Activated T-cell treated with anti-CD3 and anti-CD28 coated beads, Interleukin-2, amount 50 U/mL, for 1 hour (primary cell): ENCODE data around the gene RNASE12.
"Not testable (repeated sequence)": the region's sequence is repeated elsewhere in the genome, so short reads cannot be mapped to it uniquely, and the experiment has no call there.

Source experiments
- DNase-seq: peaks from one replicate; pipeline ENCODE4 v3.0.0-alpha.2; 2020

RNASE12 gene

DNA sequence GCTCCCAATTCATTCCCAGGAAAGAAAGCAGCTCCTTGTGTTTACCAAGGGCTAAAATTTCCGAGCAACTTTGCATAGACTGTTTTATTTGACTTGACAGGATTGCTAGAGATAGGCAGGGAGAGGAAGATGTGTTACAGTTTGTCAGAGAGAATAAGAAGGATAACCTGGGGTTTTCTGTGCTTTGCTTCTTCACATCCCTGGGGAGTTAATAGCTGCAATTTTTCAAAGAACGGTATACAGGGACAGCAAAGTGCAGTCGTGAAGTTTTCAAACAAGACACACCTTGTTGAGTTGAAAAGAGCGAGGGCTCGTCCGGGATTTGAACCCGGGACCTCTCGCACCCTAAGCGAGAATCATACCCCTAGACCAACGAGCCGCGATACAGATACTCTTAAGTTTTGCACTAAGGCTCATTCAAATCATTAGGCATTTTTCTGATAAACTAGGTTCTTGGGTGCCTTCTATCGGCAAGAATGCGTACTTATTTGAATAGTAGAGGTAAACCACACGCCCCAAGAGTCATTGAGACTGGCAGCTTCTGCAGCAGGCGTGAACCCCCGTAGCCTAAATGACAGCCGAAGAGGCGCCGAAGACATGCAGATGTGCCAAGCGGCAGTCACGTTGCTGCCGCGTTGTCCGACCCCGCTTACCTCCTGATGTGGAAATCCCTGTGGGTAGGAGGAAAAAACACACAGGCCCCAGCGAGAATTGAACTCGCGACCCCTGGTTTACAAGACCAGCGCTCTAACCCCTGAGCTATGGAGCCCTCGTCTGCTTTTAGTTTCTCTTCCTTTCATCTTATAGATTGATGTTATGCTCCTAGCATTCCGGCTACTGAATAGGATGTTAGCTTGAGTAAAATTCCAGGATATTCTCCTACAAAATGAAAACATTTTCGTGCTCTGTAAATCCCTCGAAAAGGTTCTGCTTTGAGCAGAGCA, 22.2 kb upstream of the RNASE12 start:
- peak; percentile 82 for DNase-seq

DNA sequence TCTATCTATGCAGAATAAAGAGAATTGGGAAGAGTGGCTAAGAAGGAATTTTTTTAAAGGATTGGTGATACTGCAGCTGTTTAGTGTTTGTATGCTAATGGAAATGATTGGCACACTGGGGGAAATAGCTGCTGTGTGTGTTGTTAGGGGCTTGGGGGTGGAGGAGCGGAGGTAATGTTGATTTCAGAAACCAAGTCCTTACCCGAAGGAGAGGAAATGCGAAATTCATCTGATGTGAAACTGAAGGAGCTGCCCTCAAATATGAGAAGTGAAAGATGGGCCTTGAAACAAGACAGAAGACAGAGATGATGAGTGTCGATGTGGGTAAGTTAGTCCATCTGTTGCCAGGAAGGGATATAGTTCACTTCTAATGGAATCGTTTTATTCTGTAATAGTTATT, 21.2 kb upstream of the RNASE12 start:
- no peak for DNase-seq

DNA sequence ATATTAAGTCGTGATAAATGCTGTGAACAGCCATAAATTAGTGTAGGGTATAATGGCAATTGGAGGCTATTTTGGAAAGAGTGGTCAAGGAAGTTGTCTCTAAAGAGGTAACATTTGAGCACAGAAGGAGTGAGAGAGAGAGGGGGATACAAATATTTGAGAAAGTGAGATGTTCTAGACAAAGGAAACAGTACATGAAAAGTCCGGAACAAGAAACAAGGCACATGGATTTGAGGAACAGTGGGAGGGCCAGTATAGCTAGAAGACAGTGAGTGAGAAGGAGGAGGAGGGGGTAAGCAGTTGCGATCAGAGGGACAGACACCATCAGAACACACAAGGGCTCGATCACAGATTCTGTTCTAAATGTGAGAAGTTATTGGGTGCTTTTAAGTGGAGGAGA, 20.1 kb upstream of the RNASE12 start:
- no peak for DNase-seq

DNA sequence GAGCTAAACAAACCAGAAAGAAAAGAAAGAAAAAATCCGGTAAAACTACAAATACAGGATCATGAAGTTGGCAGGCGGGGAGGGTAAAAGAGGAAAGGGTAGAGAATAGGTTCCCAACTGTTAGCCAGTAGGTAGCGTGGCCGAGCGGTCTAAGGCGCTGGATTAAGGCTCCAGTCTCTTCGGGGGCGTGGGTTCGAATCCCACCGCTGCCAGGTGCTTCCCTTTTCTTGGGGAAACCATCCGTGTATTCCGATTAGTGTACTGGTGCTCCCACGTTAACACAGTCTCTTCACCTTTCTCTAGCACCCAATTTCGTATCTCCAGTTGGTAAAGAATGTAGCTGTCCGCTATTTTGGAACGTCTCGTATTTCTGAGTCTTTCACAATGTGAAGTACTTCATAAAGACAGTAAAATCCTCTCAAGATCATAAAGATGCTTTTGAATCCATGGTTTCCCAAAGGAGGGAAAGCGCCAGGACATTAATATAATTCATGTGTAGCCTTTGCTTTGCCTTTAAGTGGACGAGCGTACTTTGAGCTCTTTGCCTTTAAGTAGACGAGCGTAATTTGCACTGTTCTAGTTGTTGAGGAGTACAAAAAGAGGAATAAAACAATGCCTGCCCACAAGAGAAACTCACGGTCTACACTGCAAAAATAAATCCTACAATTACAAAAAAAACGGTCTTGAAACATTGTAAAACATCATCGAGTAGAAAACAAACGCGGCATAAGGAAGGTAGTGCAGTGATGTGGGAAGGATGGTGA, 19.0 kb upstream of the RNASE12 start:
- DNase-seq = peak; percentile 77

DNA sequence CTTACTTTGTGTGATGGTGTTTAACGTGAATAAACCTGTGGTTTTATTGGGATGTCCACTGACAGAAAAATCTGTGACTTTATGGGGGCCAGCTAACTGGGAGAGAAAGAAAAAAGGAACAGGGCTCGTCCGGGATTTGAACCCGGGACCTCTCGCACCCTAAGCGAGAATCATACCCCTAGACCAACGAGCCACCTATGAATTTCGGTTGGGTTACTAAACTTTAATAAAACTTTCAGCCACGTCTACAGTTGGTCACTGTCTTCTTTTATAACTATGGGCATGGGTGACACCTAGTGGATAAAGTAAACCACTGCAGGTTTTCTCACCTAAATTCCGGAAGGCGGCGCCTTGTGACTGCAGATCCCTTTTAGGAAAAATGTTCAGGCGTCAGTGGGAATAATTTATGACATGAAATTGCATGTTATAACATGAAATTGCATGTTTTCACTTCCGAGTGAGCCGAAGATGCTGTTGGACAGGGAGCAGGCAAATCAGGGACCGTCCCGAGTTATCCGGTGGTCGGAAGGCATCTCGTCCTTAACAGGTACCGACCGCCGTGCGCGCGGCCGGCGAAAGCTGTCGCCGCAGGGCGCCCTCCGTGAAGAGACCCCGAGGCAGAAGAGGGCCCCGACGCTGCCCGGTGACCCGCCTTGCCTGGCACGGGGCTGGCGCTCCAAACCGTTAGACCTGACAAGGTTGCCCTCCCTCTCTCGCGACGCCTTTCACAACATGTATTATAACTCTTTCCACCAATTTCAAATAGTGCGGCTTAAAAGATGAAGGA, 18.2 kb upstream of the RNASE12 start:
- peak; percentile 63 for DNase-seq

DNA sequence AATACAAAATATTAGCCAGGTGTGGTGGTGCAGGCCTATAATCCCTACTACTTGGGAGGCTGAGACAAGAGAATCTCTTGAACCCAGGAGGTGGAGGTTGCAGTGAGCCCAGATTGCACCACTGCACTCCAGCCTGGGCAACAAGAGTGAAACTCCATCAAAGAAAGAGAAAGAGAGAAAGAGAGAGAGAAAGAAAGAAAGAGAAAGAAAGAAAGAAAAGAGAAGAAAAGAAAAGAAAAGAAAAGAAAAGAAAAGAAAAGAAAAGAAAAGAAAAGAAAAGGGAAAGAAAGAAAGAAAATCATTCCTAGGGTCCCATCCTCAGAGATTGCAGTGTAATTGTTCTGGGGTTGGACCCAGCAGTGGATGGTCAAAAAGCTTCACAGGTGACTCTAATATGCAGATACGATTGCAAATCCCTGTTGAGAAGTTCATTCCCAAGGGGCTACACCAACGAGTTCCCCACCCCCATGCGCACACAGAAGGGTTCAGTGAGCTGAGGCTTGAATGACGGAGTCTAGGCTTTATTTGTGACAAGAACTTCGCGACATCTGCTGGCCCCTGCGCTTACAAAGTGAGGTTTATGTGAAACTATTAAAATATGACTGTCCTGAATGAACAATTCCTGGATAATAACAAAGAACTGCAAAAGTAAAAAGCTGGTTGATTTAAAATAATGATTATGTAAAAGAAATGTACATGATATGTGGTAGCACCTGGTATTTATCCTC, 17.4 kb upstream of the RNASE12 start:
- no peak for DNase-seq

DNA sequence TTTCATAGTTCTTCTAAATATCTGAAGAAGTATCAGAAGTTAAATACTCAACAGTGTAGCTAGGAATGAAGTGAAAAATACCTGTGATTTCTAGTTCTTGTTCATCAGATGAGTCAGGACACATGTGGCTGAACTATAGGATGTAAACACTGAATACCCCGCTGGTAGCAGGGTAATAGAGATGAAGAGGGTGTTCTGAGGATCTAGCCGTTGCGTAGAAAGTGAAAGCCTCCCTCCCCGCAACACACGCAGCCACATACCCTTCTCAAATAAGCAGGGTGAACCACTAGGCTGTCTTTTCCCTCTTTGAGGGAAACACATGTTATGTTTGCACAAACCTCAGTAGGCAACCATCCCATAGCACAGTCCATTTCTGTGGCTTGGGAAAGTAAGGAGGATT, 16.4 kb upstream of the RNASE12 start:
- no peak for DNase-seq

DNA sequence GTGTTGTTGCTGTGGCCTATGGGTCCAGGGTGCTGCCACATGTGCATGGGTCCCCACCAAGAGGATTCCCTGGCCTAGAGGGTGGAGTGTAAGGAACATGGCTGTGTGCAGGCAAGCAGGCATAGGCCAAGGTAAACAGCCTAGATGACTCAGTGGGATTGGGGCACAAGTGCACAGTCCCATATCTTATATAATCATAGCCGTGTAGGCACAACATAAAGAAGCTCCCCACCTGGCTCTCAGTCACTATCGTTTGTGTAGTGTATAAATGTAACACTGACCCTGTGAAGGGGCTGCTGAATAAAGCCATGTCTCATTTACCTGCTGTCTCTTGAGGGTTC, 15.7 kb upstream of the RNASE12 start:
- DNase-seq = no peak

DNA sequence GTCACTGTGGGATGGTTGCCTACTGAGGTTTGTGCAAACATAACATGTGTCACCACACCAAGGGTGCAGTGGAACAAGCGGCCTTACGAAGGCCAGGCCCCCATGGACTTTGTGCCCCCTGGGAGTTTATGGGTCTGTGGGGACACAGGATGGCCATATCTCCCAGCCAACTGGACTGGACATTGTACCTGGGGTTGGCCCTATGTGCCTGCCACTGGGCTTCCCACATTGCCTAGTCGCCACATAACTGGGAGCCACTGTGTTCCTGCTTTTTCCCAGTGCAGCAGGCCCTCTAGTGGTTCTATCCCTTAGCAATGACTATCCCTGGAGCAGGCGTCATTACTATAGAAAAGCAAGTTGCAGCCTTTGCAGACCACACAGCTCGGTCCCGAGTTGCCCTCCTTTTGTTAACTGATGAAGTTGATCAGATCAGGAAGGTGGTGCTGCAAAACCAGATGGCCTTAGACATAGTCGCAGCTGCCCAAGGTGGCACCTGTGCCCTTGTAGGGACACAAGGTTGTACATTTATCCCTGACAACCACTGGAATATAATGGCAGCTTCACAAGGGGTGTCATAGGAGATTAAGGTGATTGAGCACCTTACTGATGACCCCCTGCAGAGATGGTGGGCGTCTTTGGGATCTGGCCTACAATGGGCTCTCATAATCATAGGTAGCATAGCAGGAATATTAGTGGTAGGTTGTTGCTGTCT, 15.2 kb upstream of the RNASE12 start:
- DNase-seq = no peak

DNA sequence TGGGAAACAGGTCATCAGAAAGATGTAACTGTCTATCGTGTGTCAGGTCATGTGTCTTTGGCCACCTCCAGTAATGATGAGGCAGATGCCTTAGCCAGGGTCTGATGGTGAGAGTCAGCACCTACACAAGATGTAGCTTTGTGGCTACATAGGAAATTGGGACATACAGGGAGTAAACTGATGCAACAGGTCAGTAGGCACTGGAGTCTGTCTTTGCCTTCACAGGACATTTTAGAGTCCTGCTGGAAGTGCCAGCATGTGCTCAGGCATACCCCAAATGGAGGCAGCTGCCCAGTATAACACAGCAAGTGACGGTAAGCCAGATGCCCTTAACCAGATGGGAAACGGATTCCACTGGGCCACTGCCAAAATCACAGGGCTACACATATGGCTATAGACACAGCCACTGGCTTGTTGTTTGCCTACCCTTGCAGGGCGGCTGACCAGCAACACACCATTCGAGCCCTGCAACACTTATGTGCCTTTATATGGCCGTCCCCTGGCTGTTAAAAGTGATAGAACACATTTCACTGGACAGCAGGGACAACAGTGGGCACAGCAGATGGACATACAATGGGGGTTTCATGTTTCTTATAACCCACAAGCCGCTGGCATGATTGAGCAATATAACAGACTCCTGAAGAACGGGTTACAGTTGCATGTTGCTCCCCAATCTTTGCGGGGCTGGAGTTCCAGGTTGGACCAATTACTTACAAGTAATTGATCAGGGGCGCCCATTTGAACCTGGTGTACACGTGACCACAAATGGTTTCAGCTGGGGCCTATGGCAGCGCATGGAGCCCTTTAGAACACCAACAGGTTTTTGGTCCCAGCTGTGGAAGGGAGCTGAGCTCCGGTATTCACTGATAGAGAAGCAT, 12.9 kb upstream of the RNASE12 start:
- DNase-seq = no peak

DNA sequence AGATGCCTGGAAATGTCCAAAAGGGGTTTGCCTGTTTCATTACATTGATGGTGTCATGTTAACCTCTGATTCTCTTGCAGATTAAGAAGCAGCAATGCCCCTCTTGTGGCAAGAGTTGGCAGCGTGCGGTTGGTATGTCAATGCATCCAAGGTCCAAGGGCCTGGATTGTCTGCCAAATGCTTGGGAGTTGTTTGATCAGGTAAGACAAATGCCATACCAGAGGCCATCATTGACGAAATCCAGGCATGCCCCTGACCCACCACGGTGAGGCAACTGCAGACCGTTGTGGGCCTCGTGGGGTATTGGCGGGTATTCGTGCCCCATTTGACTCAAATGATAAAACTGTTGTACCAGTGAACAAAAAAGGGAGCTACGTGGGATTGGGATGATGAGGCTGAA, 11.4 kb upstream of the RNASE12 start:
- DNase-seq = no peak

DNA sequence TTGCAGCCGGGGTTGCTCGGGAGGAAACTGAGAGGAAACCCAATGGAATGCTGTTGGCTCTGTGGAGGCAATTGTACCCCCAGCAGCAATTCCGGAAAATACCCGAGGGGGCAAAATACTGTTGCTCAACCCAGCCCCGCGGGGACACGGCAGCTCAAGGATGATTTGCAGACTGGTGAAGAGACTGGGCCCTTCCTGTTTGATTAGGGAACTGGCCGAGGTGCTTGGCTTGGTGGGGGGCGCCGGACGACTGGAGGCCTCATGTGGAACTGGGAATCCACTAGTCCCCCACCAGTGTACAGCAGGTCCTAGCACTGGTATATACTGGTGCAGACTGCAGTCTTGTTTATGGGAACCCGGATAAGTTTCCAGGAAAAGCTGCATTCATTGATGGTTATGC, 10.3 kb upstream of the RNASE12 start:
- DNase-seq = no peak

DNA sequence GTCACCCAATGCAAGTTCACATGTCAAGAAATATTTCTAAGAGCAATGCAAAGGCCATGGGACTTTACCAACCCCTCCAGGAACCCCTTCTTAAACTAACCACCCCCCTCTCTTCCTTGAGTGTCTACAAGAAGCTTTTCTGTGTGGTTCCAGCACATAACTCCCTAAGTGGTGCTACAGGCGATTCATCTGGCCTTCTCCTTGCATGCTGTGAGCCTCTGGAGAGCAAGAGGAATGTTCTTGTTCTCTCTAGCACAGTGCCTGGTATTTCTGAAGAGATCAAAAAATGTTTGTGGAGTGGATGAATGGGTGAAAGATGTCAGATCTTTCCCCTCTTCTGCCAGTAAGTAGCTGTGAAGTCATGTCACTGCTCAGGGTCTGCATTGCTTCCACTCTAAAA, 5.9 kb upstream of the RNASE12 start:
- no peak for DNase-seq

DNA sequence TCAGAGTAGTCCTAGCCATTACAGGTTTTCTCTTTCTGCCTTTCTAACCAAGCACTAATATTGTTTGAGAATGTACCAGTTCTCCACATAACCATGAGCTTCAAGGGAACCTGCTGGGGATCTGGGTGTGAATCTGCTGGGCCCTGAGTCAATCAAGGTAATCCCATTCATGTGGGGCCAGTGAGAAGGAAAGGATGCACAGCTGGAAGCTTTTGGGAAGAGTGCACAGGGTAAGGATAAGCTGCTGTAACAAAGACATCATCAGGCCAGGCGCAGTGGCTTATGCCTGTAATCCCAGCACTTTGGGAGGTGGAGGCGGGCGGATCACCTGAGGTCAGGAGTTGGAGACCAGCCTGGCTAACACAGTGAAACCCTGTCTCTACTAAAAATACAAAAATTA, 4.5 kb upstream of the RNASE12 start:
- not testable (repeated sequence) for DNase-seq

DNA sequence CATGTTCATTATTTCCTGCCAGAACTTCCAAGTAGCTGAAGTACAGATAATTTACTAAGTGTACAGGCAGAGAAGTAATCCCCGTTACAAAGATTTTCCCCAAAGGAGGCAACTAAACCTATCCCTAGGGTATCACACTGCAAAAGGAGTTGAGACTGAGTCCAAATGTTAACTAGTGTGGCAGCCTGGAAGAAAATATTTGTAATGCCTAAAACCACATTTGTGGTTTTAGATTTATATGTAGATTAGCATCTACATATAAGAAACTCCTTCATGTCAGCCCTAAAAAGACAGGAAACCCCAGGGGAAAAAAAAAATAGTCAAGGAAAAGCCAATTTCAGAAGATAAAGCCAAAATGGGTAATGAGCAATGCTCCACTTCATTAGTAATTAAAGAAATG, 1.4 kb upstream of the RNASE12 start:
- no peak for DNase-seq

DNA sequence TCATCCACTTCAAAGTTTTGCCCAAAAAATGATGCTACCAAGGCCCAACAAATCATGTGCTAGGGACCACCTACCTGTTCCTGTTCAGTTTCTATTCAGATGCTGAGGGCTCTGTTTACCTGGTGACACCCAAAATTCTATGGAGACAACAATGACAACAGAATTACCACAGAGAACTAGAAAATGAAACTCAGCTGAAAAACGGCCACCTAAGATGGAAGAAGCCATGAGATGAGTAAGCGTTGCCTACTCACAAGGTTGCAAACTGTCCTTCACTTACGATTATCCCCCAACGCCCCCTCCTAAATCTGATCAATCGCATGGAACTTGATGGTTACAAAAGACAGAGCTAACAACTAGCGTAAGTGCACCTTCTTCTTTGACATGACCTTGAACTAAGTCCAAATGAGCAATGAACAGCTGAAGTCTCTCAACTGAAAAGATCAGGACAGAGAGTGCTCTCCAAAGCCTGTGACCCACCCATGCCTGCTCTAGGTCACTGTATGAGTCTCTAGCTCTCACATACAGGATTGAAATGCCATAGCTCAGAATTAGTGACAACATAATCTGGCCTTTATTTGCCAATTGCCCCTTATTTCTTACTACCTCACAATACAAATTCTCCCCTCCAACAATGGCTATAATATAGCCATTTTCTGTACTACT, 3.6 kb downstream of the RNASE12 start, which contains the start of gene RNASE11:
Gene RNASE11 (minus strand): TSS at position 513 of the 666 bp plus-strand sequence.
- DNase-seq = no peak

DNA sequence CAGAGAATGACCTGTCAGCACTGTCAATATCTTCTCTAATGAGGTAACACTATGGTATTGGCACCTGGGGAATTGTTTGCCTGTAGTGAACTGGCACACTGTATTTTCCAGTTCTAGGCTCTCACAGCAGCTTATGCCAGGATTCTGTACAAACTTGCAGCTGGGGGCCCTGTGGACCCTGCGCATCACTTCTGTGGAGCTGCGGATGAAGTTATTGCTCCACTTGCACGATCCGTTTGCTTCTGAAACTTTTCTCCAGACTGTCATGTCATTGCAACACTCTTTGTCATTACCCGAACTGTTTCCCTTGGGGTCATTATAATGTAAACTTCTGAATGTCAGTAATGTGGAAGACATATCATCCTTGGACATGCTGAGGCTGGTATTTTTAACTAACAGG, 7.3 kb downstream of the RNASE12 start:
- DNase-seq = no peak

DNA sequence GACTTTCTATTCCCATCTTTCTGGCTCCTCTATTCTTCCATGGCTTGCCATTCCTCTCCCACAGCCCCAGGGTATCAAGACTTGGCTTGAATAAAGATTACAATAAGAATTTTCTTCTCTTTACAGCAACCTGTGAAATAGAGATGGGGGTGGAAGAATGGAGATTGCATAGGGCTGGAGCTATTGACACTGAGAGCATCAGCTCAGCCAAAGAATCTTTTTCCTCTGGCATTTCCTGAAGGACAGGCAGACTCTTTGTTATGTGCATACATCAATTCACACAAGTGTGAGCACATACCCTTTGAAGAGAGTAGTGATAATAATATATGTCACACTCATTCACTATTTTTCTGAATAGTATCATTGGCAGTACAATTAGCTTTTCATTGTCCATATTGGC, 8.0 kb downstream of the RNASE12 start:
- no peak for DNase-seq

DNA sequence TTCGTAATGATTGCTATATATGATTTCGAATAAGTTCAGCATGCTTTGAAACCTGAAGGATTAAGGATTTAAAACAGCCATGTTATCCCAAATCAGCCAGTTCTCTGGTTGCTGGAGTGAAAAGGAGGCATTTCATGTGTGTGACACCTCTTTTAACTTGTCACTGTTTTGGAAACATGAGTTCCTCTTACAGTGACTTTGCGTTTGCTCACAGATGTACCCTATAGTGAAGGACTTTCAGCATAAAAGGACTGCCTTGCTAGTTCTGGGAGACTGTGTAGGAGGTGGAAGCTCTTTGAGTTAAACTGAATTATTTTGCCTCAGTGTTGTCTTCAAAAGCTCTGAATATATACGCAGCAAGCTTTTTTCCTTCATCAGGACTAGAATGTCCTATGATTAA, 10.9 kb downstream of the RNASE12 start:
- DNase-seq = no peak

DNA sequence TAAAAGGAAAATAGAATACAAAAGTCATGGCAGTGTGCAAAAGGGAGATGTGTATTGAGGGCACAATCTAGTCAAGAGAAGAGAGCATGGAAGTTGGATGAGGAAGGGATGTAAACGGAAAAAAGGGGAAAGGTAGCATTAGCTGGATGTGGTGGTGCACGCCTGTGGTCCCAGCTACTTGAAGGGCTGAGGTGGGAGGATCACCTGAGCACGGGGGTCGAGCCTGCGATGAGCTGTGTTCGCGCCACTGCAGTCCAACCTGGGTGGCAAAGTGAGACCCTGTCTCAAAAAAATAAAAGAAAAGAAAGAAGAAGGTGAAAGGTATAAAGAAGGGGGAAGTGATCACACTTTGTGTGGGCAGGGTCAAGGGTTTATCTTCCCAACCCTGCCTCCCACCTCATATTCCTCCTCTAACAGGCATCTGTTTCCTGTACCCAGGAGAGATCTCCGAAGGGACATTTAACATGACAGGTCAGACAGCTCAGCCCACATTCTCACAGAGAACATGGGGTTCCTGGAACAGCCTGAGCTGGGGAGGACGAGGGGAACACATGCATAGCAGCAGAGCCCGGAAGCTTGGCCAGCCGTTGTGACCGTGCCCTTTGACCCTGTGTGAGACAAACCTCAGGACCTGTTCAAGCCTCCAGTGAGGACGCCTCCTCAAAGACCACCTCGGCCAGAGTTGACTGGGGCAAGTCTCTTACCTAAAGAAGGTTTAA, 12.2 kb downstream of the RNASE12 start:
- DNase-seq = no peak
